H9 (cell line): ENCODE measurements around the gene SPEG. TPM values are rescaled to one million over a fixed set of nuclear protein-coding genes. Genes with fewer than 3 reads are reported as not detected.

Source experiments
- DNase-seq: peaks from one replicate; pipeline ENCODE4 v3.0.0-alpha.2; 2017
- H2AFZ ChIP-seq: one replicate; pipeline ENCODE4 v1.6.1; 2013; ENCODE audit warnings: mild to moderate bottlenecking, low read length, control low read depth, moderate library complexity
- H2AK5ac ChIP-seq: 2 replicates; pipeline ENCODE4 v1.6.1; 2013; ENCODE audit warnings: low read length, control low read depth, mixed read lengths; ENCODE audit not compliant: insufficient read length
- H2BK120ac ChIP-seq: one replicate; pipeline ENCODE4 v1.6.1; 2013; ENCODE audit warnings: low read depth, mild to moderate bottlenecking, low read length, control low read depth, inconsistent platforms; ENCODE audit not compliant: poor library complexity, severe bottlenecking
- H2BK12ac ChIP-seq: 2 replicates; pipeline ENCODE4 v1.6.1; 2013; ENCODE audit warnings: low read length, control low read depth, mixed read lengths, low read depth; ENCODE audit not compliant: insufficient read length
- H2BK15ac ChIP-seq: 2 replicates; pipeline ENCODE4 v1.6.1; 2013; ENCODE audit warnings: low read depth, low read length, control low read depth
- H2BK20ac ChIP-seq: one replicate; pipeline ENCODE4 v1.6.1; 2013; ENCODE audit warnings: low read depth, mild to moderate bottlenecking, low read length, control low read depth, inconsistent platforms; ENCODE audit not compliant: poor library complexity, severe bottlenecking
- H2BK5ac ChIP-seq: 2 replicates; pipeline ENCODE4 v1.6.1; 2013; ENCODE audit warnings: low read length, control low read depth, mixed read lengths; ENCODE audit not compliant: insufficient read length
- H3K14ac ChIP-seq: 2 replicates; pipeline ENCODE4 v1.6.1; 2013; ENCODE audit warnings: low read length, control low read depth; ENCODE audit not compliant: insufficient read depth
- H3K18ac ChIP-seq: 2 replicates; pipeline ENCODE4 v1.6.1; 2013; ENCODE audit warnings: low read depth, mild to moderate bottlenecking, mixed read lengths, low read length, control low read depth; ENCODE audit not compliant: insufficient read length
- H3K23ac ChIP-seq: 2 replicates; pipeline ENCODE4 v1.6.1; 2013; ENCODE audit warnings: low read length, control low read depth, mixed read lengths, low read depth; ENCODE audit not compliant: insufficient read length
- H3K23me2 ChIP-seq: 2 replicates; pipeline ENCODE4 v1.6.1; 2013; ENCODE audit warnings: low read depth, mild to moderate bottlenecking, mixed read lengths, low read length, control low read depth; ENCODE audit not compliant: insufficient read length, poor library complexity, severe bottlenecking
- H3K27ac ChIP-seq: 2 replicates; pipeline ENCODE4 v1.5.1; 2013; ENCODE audit warnings: low read length, control low read depth, mixed read lengths, low read depth; ENCODE audit not compliant: insufficient read length
- H3K27me3 ChIP-seq: 2 replicates; pipeline ENCODE4 v1.6.1; 2013; ENCODE audit warnings: low read length, control low read depth, inconsistent platforms; ENCODE audit not compliant: insufficient read depth
- H3K4ac ChIP-seq: 2 replicates; pipeline ENCODE4 v1.6.1; 2013; ENCODE audit warnings: low read depth, mild to moderate bottlenecking, control low read depth, inconsistent platforms, low read length, moderate library complexity
- H3K4me1 ChIP-seq: 2 replicates; pipeline ENCODE4 v1.6.1; 2013; ENCODE audit warnings: low read length, control low read depth, inconsistent platforms; ENCODE audit not compliant: insufficient read depth
- H3K4me2 ChIP-seq: 2 replicates; pipeline ENCODE4 v1.6.1; 2013; ENCODE audit warnings: low read length, control low read depth, mixed read lengths; ENCODE audit not compliant: insufficient read length, insufficient read depth
- H3K56ac ChIP-seq: 2 replicates; pipeline ENCODE4 v1.6.1; 2013; ENCODE audit warnings: low read depth, mild to moderate bottlenecking, mixed read lengths, low read length, control low read depth; ENCODE audit not compliant: insufficient read length
- H3K79me1 ChIP-seq: 2 replicates; pipeline ENCODE4 v1.6.1; 2013; ENCODE audit warnings: low read depth, mild to moderate bottlenecking, moderate library complexity, low read length, control low read depth, inconsistent platforms; ENCODE audit not compliant: insufficient read depth, poor library complexity, severe bottlenecking
- H3K79me2 ChIP-seq: 2 replicates; pipeline ENCODE4 v1.6.1; 2013; ENCODE audit warnings: low read length, control low read depth, inconsistent platforms; ENCODE audit not compliant: insufficient read depth
- H3K9ac ChIP-seq: 2 replicates; pipeline ENCODE4 v1.6.1; 2013; ENCODE audit warnings: low read length, control low read depth, mixed read lengths; ENCODE audit not compliant: insufficient read length; ENCODE audit errors: extremely low read depth
- H3K9me3 ChIP-seq: one replicate; pipeline ENCODE4 v1.6.1; 2013; ENCODE audit warnings: low read depth, low read length, inconsistent platforms; ENCODE audit not compliant: control insufficient read depth
- H3T11ph ChIP-seq: one replicate; pipeline ENCODE4 v1.6.1; 2013; ENCODE audit warnings: mild to moderate bottlenecking, low read length, control low read depth, inconsistent platforms
- H4K20me1 ChIP-seq: one replicate; pipeline ENCODE4 v1.6.1; 2013; ENCODE audit not compliant: control insufficient read depth, insufficient read length, insufficient read depth
- H4K5ac ChIP-seq: 2 replicates; pipeline ENCODE4 v1.6.1; 2013; ENCODE audit warnings: low read depth, mild to moderate bottlenecking, mixed read lengths, low read length, control low read depth; ENCODE audit not compliant: insufficient read length
- H4K8ac ChIP-seq: replicated peaks from 2 replicates; pipeline ENCODE4 v1.6.1; 2013; ENCODE audit warnings: low read length, control low read depth, mixed read lengths, low read depth; ENCODE audit not compliant: insufficient read length
- H4K91ac ChIP-seq: 2 replicates; pipeline ENCODE4 v1.6.1; 2013; ENCODE audit warnings: low read depth, mild to moderate bottlenecking, moderate library complexity, mixed read lengths, low read length, control low read depth; ENCODE audit not compliant: insufficient read length
- H3K27ac Mint-ChIP-seq, 3 experiments: 2 replicates in 2 of 3; 3 replicates in 1 of 3; pipeline ENCODE4 v1.8.0; 2020 to 2021; ENCODE audit warnings: mixed read lengths in 3 of 3, mild to moderate bottlenecking in 1 of 3, moderate library complexity in 1 of 3
- H3K27me3 Mint-ChIP-seq: 2 replicates; pipeline ENCODE4 v1.8.0; 2021; ENCODE audit warnings: low read depth, mild to moderate bottlenecking, moderate library complexity, mixed read lengths
- H3K36me3 Mint-ChIP-seq, 3 experiments: 2 replicates in 2 of 3; 3 replicates in 1 of 3; pipeline ENCODE4 v1.8.0; 2020 to 2021; ENCODE audit warnings: low read depth in 3 of 3, mixed read lengths in 3 of 3; ENCODE audit not compliant: insufficient read depth in 1 of 3
- H3K4me1 Mint-ChIP-seq, 2 experiments: 2 replicates each; pipeline ENCODE4 v1.8.0; 2020; ENCODE audit warnings: mixed read lengths in 2 of 2
- H3K4me3 Mint-ChIP-seq, 2 experiments: 2 replicates in 1 of 2; 3 replicates in 1 of 2; pipeline ENCODE4 v1.8.0; 2020 to 2021; ENCODE audit warnings: mild to moderate bottlenecking in 2 of 2, mixed read lengths in 2 of 2, moderate library complexity in 1 of 2
- H3K9me3 Mint-ChIP-seq, 2 experiments: 2 replicates in 1 of 2; 3 replicates in 1 of 2; pipeline ENCODE4 v1.8.0; 2020; ENCODE audit warnings: mild to moderate bottlenecking in 2 of 2, mixed read lengths in 2 of 2, moderate library complexity in 1 of 2
- WGBS: extraction: QIAGEN DNeasy Blood & Tissue Kit; methylation state at CpG from one replicate; pipeline ENCODE4 v1.1.7; 2013; ENCODE audit warnings: missing lambda C conversion rate, low lambda C conversion rate, mixed read lengths; ENCODE audit not compliant: insufficient read length; ENCODE audit errors: extremely low coverage; 5-methylcytosine and 5-hydroxymethylcytosine counted together
- total RNA-seq: library from RNA; stranded (reverse); gene quantifications from 2 replicates; pipeline ENCODE4 v1.2.1, GENCODE V29; 2021
- TF ChIP-seq, protein P1 (sequence below): fragments of 200-600 bp; sonication (generic); conservative IDR thresholded peaks from 3 replicates; pipeline ENCODE4 v1.8.0; 2021; ENCODE audit warnings: antibody characterized with exemption, mild to moderate bottlenecking

SPEG gene
- total RNA-seq, 1 experiment from 2014 or later = 23.7 TPM

DNA sequence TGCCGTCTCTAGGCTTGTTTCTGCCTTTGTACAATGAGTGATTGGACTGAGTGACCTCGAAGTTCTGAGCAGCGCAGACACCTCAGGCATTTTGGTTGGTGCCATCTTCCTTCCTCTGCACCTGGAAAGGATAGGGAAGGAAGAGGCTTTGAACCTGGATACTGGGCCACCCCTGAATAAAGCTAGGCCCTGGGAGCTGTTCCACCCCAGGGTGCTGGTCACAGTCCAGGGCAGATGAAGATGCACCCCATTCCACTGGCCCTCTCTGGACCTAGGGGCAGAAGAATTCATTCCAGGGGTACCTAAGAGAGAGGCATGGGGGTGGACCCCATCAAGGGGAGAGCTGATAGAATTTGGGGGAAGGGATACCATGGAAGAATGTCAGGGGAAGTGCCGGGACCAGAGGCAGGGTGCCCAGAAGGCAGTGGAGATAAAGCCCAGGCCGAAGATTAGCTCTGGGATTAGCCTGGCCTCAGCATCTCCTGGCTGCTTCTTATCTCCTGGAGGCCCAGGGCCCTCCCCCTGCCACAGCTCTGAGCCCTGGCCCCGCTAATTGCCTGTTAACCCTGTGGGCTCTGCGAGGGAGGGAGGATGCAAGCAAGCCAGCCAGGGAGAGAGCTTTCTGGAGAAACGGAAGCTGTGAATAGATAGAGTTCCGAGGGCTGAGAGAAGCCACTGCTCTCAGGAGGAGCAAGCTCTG, 91.0 kb downstream of the SPEG start:
- Histone ChIP-seq H3K79me2 (no peaks in the 10 kb centered on the region), H3K27ac (no peak overlapping the region), H4K5ac (no peak overlapping the region), H2AK5ac (no peak overlapping the region), H3K27me3 (no peaks in the 10 kb centered on the region; the same call in 1 of the 2 replicates), H3T11ph (no peak overlapping the region), H2BK12ac (no peak overlapping the region), H4K91ac (no peak overlapping the region), H3K56ac (no peak overlapping the region), H3K18ac (no peak overlapping the region), H3K79me1 (no peaks in the 10 kb centered on the region), H3K4me2 (no peak overlapping the region), H2BK5ac (no peak overlapping the region), H3K9me3 (no peaks in the 10 kb centered on the region), H2AFZ (no peak overlapping the region), H3K23ac (no peak overlapping the region), H2BK20ac (no peak overlapping the region), H4K8ac (no peak overlapping the region), H3K9ac (no peak overlapping the region), H4K20me1 (no peaks in the 10 kb centered on the region), H2BK15ac (no peak overlapping the region), H3K4me1 (peaks cover 3% of the 10 kb centered on the region; the same call in 1 of the 2 replicates), H3K14ac (no peak overlapping the region), H3K4ac (no peak overlapping the region), H2BK120ac (no peak overlapping the region), H3K23me2 (peaks cover 7% of the 10 kb centered on the region)
- H3K4me3 Mint-ChIP-seq = peak overlapping the region in 1 of 2 experiments; percentile 11; a peak in 1 of 5 replicates
- no peaks in the 10 kb centered on the region for H3K36me3 Mint-ChIP-seq
- no peaks in the 10 kb centered on the region; a peak in 1 of 5 replicates for H3K9me3 Mint-ChIP-seq
- WGBS = no CpG with 5 or more reads among the region's 9 CpGs
- TF ChIP-seq, protein P1, sequence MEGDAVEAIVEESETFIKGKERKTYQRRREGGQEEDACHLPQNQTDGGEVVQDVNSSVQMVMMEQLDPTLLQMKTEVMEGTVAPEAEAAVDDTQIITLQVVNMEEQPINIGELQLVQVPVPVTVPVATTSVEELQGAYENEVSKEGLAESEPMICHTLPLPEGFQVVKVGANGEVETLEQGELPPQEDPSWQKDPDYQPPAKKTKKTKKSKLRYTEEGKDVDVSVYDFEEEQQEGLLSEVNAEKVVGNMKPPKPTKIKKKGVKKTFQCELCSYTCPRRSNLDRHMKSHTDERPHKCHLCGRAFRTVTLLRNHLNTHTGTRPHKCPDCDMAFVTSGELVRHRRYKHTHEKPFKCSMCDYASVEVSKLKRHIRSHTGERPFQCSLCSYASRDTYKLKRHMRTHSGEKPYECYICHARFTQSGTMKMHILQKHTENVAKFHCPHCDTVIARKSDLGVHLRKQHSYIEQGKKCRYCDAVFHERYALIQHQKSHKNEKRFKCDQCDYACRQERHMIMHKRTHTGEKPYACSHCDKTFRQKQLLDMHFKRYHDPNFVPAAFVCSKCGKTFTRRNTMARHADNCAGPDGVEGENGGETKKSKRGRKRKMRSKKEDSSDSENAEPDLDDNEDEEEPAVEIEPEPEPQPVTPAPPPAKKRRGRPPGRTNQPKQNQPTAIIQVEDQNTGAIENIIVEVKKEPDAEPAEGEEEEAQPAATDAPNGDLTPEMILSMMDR = no peak
- H3K27me3 Mint-ChIP-seq = peaks cover 58% of the 10 kb centered on the region
- DNase-seq = no peak
- H3K27ac Mint-ChIP-seq = no peak overlapping the region; a peak in 1 of 7 replicates
- peaks cover 52 to 64% of the 10 kb centered on the region in 2 experiments for H3K4me1 Mint-ChIP-seq
